SK-N-SH (cell line): ENCODE measurements around the gene CD300LF. TPM values are rescaled to one million over a fixed set of nuclear protein-coding genes. Genes with fewer than 3 reads are reported as not detected.

Experiments
- CTCF ChIA-PET: fragments of 300-600, 350-600 bp; formaldehyde crosslinking; extraction: SDS; loops from one replicate; lab custom pipeline; 2021; lab: Yijun Ruan, JAX
- POLR2A ChIA-PET: fragments of 350-600 bp; sonication (Branson Sonifier 250); formaldehyde crosslinking; extraction: SDS; loops from one replicate; lab custom pipeline; 2020; ENCODE audit warnings: antibody characterized with exemption, inconsistent platforms; lab: Yijun Ruan, JAX
- DNase-seq: peaks from one replicate; pipeline ENCODE4 v3.0.0; 2012
- H2AFZ ChIP-seq: fragments of 200-600 bp; sonication (generic); 2 replicates; pipeline ENCODE4 v1.8.1; 2016; ENCODE audit warnings: antibody characterized with exemption, mild to moderate bottlenecking, low read depth
- H3F3A ChIP-seq: fragments of 200-600 bp; sonication (generic); replicated peaks from 2 replicates; pipeline ENCODE3; 2016; ENCODE audit warnings: antibody characterized with exemption, mild to moderate bottlenecking; ENCODE audit not compliant: insufficient read depth
- H3K27ac ChIP-seq, 2 experiments: fragments of 200-500 bp in 1 of 2; fragments of 200-600 bp in 1 of 2; sonication (Bioruptor generic) in 1 of 2; sonication (generic), shearing (Covaris generic) in 1 of 2; 2 replicates each; pipeline versions ENCODE4 v1.5.1 to v1.6.1; 2014 to 2016; ENCODE audit warnings: low read depth in 2 of 2, inconsistent platforms in 1 of 2, low read length in 1 of 2, mild to moderate bottlenecking in 1 of 2, mixed read lengths in 1 of 2
- H3K27me3 ChIP-seq: fragments of 200-600 bp; sonication (generic), shearing (Covaris generic); 2 replicates; pipeline ENCODE4 v1.6.1; 2016; ENCODE audit warnings: mixed run types; ENCODE audit not compliant: insufficient read depth
- H3K36me3 ChIP-seq, 2 experiments: fragments of 200-500 bp in 1 of 2; fragments of 200-600 bp in 1 of 2; sonication (Bioruptor generic) in 1 of 2; sonication (generic) in 1 of 2; replicated peaks in 1 of 2; 2 replicates each; pipeline versions ENCODE3 to v1.5.1; 2014 to 2016; ENCODE audit warnings: low read length in 1 of 2, mild to moderate bottlenecking in 1 of 2; ENCODE audit not compliant: insufficient read depth in 2 of 2, control insufficient read depth in 1 of 2
- H3K4me1 ChIP-seq, 2 experiments: fragments of 200-500 bp in 1 of 2; fragments of 200-600 bp in 1 of 2; sonication (Bioruptor generic) in 1 of 2; sonication (generic), shearing (Covaris generic) in 1 of 2; 2 replicates each; pipeline versions ENCODE4 v1.5.1 to v1.6.1; 2014 to 2016; ENCODE audit warnings: low read depth in 1 of 2, low read length in 1 of 2, mixed run types in 1 of 2; ENCODE audit not compliant: insufficient read depth in 2 of 2, control insufficient read depth in 1 of 2
- H3K4me2 ChIP-seq: fragments of 200-600 bp; sonication (generic), shearing (Covaris generic); 2 replicates; pipeline ENCODE4 v1.6.1; 2017; ENCODE audit warnings: mixed run types
- H3K4me3 ChIP-seq, 2 experiments: fragments of 200-500 bp in 1 of 2; fragments of 200-600 bp in 1 of 2; sonication (Bioruptor generic) in 1 of 2; sonication (generic), shearing (Covaris generic) in 1 of 2; 2 replicates each; pipeline versions ENCODE4 v1.5.1 to v1.8.1; 2014 to 2016; ENCODE audit warnings: low read depth in 2 of 2, inconsistent platforms in 1 of 2, low read length in 1 of 2, mild to moderate bottlenecking in 1 of 2, mixed read lengths in 1 of 2, moderate library complexity in 1 of 2
- H3K79me2 ChIP-seq: fragments of 200-600 bp; sonication (generic); 2 replicates; pipeline ENCODE4 v1.8.1; 2017; ENCODE audit warnings: mild to moderate bottlenecking; ENCODE audit not compliant: insufficient read depth
- H3K9ac ChIP-seq: fragments of 200-600 bp; sonication (generic); 2 replicates; pipeline ENCODE4 v1.6.1; 2017; ENCODE audit warnings: mixed run types
- H3K9me2 ChIP-seq: fragments of 200-600 bp; sonication (generic); 2 replicates; pipeline ENCODE4 v1.6.1; 2017; ENCODE audit warnings: mixed run types
- H3K9me3 ChIP-seq: fragments of 200-600 bp; sonication (generic); 2 replicates; pipeline ENCODE4 v1.6.1; 2017; ENCODE audit warnings: mixed run types, mild to moderate bottlenecking, moderate library complexity
- H4K20me1 ChIP-seq: fragments of 200-600 bp; sonication (generic); 2 replicates; pipeline ENCODE4 v1.6.1; 2017; ENCODE audit warnings: mild to moderate bottlenecking, mixed run types; ENCODE audit not compliant: insufficient read depth
- CHD2 ChIP-seq: fragments of 150-350 bp; IDR thresholded peaks from 2 replicates; pipeline ENCODE4 v1.6.1; 2018; ENCODE audit warnings: low read length; ENCODE audit not compliant: partially characterized antibody
- CTCF ChIP-seq: fragments of 200-600 bp; sonication (generic); IDR thresholded peaks from 2 replicates; pipeline ENCODE4 v1.6.1; 2017; ENCODE audit warnings: antibody characterized with exemption, mild to moderate bottlenecking, moderate library complexity
- EP300 ChIP-seq, 2 experiments: IDR thresholded peaks; 2 replicates each; pipeline versions ENCODE4 v1.4.0 to v1.6.1; 2012; ENCODE audit warnings: borderline replicate concordance in 1 of 2, low read depth in 1 of 2, low read length in 1 of 2
- EZH2phosphoT487 ChIP-seq: fragments of 200-600 bp; sonication (generic); IDR thresholded peaks from 2 replicates; pipeline ENCODE4 v1.6.1; 2017; ENCODE audit warnings: low read depth, mixed run types, mild to moderate bottlenecking, antibody characterized with exemption, moderate library complexity, borderline replicate concordance
- FOSL2 ChIP-seq: IDR thresholded peaks from 2 replicates; pipeline ENCODE4 v1.4.0; 2012; ENCODE audit warnings: low read depth, mild to moderate bottlenecking, moderate library complexity, borderline replicate concordance
- GABPA ChIP-seq: IDR thresholded peaks from 2 replicates; pipeline ENCODE4 v1.4.0; 2012; ENCODE audit warnings: low read depth, mild to moderate bottlenecking
- GATA2 ChIP-seq: sonication (generic); formaldehyde crosslinking; IDR thresholded peaks from 2 replicates; pipeline ENCODE4 v1.5.0; 2020; ENCODE audit warnings: mild to moderate bottlenecking, missing genetic modification reagents
- MEF2A ChIP-seq: IDR thresholded peaks from 2 replicates; pipeline ENCODE4 v1.4.0; 2012; ENCODE audit warnings: low read depth, borderline replicate concordance
- MXI1 ChIP-seq: IDR thresholded peaks from 2 replicates; pipeline ENCODE4 v1.6.1; 2012; ENCODE audit warnings: mild to moderate bottlenecking, low read depth, low read length, improper control_type of control experiment
- NFIC ChIP-seq: IDR thresholded peaks from 2 replicates; pipeline ENCODE4 v1.4.0; 2012; ENCODE audit warnings: borderline replicate concordance
- PBX3 ChIP-seq: IDR thresholded peaks from 2 replicates; pipeline ENCODE4; 2012
- POLR2AphosphoS5 ChIP-seq: IDR thresholded peaks from 2 replicates; pipeline ENCODE4 v1.6.1; 2012; ENCODE audit warnings: low read depth, low read length
- RAD21 ChIP-seq: IDR thresholded peaks from 2 replicates; pipeline ENCODE4 v1.6.1; 2012; ENCODE audit warnings: mild to moderate bottlenecking, low read length
- RCOR1 ChIP-seq: fragments of 150-350 bp; IDR thresholded peaks from 2 replicates; pipeline ENCODE4 v1.6.1; 2017; ENCODE audit warnings: antibody characterized with exemption, low read length
- RFX5 ChIP-seq: IDR thresholded peaks from 2 replicates; pipeline ENCODE4 v1.6.1; 2012; ENCODE audit warnings: mild to moderate bottlenecking, improper control_type of control experiment, low read length
- RXRA ChIP-seq: IDR thresholded peaks from 2 replicates; pipeline ENCODE4 v1.4.0; 2012; ENCODE audit warnings: low read depth, mild to moderate bottlenecking, borderline replicate concordance
- SMC3 ChIP-seq: IDR thresholded peaks from 2 replicates; pipeline ENCODE4 v1.6.1; 2012; ENCODE audit warnings: low read depth, low read length, improper control_type of control experiment
- TCF12 ChIP-seq: IDR thresholded peaks from 2 replicates; pipeline ENCODE4 v1.4.0; 2012
- TEAD4 ChIP-seq: IDR thresholded peaks from 2 replicates; pipeline ENCODE4 v1.4.0; 2012; ENCODE audit warnings: mild to moderate bottlenecking, borderline replicate concordance; ENCODE audit not compliant: insufficient read depth
- YY1 ChIP-seq: IDR thresholded peaks from 2 replicates; pipeline ENCODE4 v1.4.0; 2012; ENCODE audit warnings: low read depth, mild to moderate bottlenecking
- ZBTB33 ChIP-seq: IDR thresholded peaks from 2 replicates; pipeline ENCODE4 v1.4.0; 2012; ENCODE audit warnings: low read depth, borderline replicate concordance
- WGBS: methylation state at CpG from one replicate; pipeline ENCODE4 v1.1.6; 2017; ENCODE audit warnings: low lambda C conversion rate; 5-methylcytosine and 5-hydroxymethylcytosine counted together
- polyA plus RNA-seq, 3 experiments: library from polyadenylated mRNA; depleted of rRNA; stranded (reverse); fragments of >200 nt; gene quantifications; 2 replicates each; pipeline ENCODE4 v1.2.3, GENCODE V29; 2012
- TF ChIP-seq, protein P1 (sequence below): fragments of 150-350 bp; IDR thresholded peaks from 2 replicates; pipeline ENCODE4 v1.6.1; 2016; ENCODE audit warnings: mild to moderate bottlenecking, low read depth, low read length
- TF ChIP-seq, protein P2 (sequence below): fragments of 150-350 bp; IDR thresholded peaks from 2 replicates; pipeline ENCODE4 v1.6.1; 2017; ENCODE audit warnings: antibody characterized with exemption, low read length, low read depth, borderline replicate concordance

The CD300LF gene
- polyA plus RNA-seq, 1 of the 3 experiments (the other 2 are of a cell fraction): not detected

- Histone ChIP-seq H3K9me3 (no peaks in the 10 kb centered on the region), H3F3A (no peaks in the 10 kb centered on the region), H3K79me2 (no peaks in the 10 kb centered on the region), H3K9me2 (no peaks in the 10 kb centered on the region), H3K36me3 (no peaks in the 10 kb centered on the region), H3K4me2 (no peak overlapping the region), H3K4me3 (no peak overlapping the region), H3K9ac (no peak overlapping the region), H3K4me1 (no peaks in the 10 kb centered on the region), H3K27ac (no peak overlapping the region), H3K27me3 (no peaks in the 10 kb centered on the region), H2AFZ (no peak overlapping the region), H4K20me1 (no peaks in the 10 kb centered on the region)
- TF ChIP-seq CHD2 (no peak), GATA2 (no peak), RCOR1 (no peak), EZH2phosphoT487 (no peak), POLR2AphosphoS5 (no peak), GABPA (no peak), FOSL2 (no peak), CTCF (no peak), RAD21 (no peak), RFX5 (no peak), MEF2A (no peak), SMC3 (no peak), TEAD4 (no peak)
- TF ChIP-seq, protein P1, sequence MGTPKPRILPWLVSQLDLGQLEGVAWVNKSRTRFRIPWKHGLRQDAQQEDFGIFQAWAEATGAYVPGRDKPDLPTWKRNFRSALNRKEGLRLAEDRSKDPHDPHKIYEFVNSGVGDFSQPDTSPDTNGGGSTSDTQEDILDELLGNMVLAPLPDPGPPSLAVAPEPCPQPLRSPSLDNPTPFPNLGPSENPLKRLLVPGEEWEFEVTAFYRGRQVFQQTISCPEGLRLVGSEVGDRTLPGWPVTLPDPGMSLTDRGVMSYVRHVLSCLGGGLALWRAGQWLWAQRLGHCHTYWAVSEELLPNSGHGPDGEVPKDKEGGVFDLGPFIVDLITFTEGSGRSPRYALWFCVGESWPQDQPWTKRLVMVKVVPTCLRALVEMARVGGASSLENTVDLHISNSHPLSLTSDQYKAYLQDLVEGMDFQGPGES: no peak
- TF ChIP-seq, protein P2, sequence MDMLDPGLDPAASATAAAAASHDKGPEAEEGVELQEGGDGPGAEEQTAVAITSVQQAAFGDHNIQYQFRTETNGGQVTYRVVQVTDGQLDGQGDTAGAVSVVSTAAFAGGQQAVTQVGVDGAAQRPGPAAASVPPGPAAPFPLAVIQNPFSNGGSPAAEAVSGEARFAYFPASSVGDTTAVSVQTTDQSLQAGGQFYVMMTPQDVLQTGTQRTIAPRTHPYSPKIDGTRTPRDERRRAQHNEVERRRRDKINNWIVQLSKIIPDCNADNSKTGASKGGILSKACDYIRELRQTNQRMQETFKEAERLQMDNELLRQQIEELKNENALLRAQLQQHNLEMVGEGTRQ: no peak
- no peak for DNase-seq
- ChIA-PET POLR2A (no interaction called here), CTCF (no interaction called here)
- WGBS: 42% methylated on average over 9 of the region's 9 CpGs
Observed at GRCh38 chr17:74699236-74699635, 13.5 kb downstream of the CD300LF start.

- POLR2A ChIA-PET: no interaction called here
- no peak overlapping the region for H3K9ac ChIP-seq
- no peaks in the 10 kb centered on the region for H4K20me1 ChIP-seq
- H3K27me3 ChIP-seq: no peaks in the 10 kb centered on the region
- H3K36me3 ChIP-seq: no peaks in the 10 kb centered on the region
- WGBS: 30% methylated on average over 7 of the region's 7 CpGs
- CTCF ChIA-PET: interaction anchor here (1.5 to 3.3 kb wide), 3 partner anchors 19 to 47 kb away, joined by 4 to 12 read pairs (median 5); partner anchors contain the start of gene RAB37
- no peak overlapping the region for H3K4me3 ChIP-seq
- H3F3A ChIP-seq: no peaks in the 10 kb centered on the region
- H3K27ac ChIP-seq: no peak overlapping the region
- no peaks in the 10 kb centered on the region for H3K79me2 ChIP-seq
- no peak overlapping the region for H2AFZ ChIP-seq
- H3K4me1 ChIP-seq: no peaks in the 10 kb centered on the region
- H3K9me2 ChIP-seq: no peaks in the 10 kb centered on the region
- DNase-seq: no peak
- no peak overlapping the region for H3K4me2 ChIP-seq
- no peaks in the 10 kb centered on the region for H3K9me3 ChIP-seq
- TF ChIP-seq TCF12 (no peak), NFIC (no peak), PBX3 (no peak), FOSL2 (no peak), ZBTB33 (no peak), YY1 (no peak), EP300 (IDR thresholded peaks at IDR 0.05; ENCODE audit: borderline replicate concordance in 1 of 2, low read depth in 1 of 2, low read length in 1 of 2) (no peak), CHD2 (no peak), RXRA (no peak), RCOR1 (no peak), POLR2AphosphoS5 (no peak), MXI1 (no peak), GATA2 (no peak)
Observed at GRCh38 chr17:74698069-74698468, 14.7 kb downstream of the CD300LF start.
